ENCODE results near the gene RELCH. TPM values are rescaled to one million over a fixed set of nuclear protein-coding genes. Genes with fewer than 3 reads are reported as not detected.

RELCH gene
- total and polyA plus RNA-seq, 4 donors: 11.6 to 69.2 (median 22.3) TPM

DNA sequence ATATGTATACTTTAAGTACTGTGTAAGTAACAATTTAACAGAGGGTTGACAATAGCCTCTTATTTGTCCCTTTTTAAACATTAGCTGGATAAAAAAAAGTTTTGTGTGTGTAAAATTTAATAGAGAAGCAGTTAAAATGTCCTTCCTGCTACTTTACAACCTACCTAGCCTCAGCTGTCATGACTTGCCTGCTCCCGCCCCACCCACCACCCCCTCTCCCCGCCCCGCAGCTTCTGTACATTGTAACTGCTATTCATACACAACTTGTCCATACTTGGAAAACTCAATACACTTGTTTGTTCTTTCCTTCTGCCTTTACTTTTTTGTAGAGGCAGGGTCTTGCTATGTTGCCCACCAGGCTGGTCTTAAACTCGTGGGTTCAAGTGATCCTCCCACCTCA lies 19.5 kb downstream of the RELCH start:
- peaks cover 0 to 5% (median 0%) of the 10 kb centered on the region in 5 donors for H3K4me1 ChIP-seq (ENCODE audit: control insufficient read depth in 5 of 5, insufficient read depth in 5 of 5, low read length in 5 of 5)
- no peak for ATAC-seq (ENCODE audit: insufficient read depth, low FRiP score)

GRCh38 chr18:62209046-62209445 lies 22.0 kb downstream of the RELCH start:
- no peak for DNase-seq
- H3K4me3 ChIP-seq: no peak overlapping the region
- no peak overlapping the region for H3K9ac ChIP-seq (ENCODE audit: insufficient read depth in 1 of 2, low read length in 2 of 2)
- no peaks in the 10 kb centered on the region for H3K9me3 ChIP-seq (ENCODE audit: control insufficient read depth in 4 of 4, insufficient read depth in 3 of 4, low read length in 3 of 4)
- ATAC-seq (ENCODE audit: insufficient read depth, low FRiP score): no peak
- no peak overlapping the region for H3K27ac ChIP-seq (ENCODE audit: low read depth in 1 of 2, low read length in 1 of 2)
- peaks cover 0 to 5% (median 0%) of the 10 kb centered on the region in 5 donors for H3K4me1 ChIP-seq (ENCODE audit: control insufficient read depth in 5 of 5, insufficient read depth in 5 of 5, low read length in 5 of 5)
- no peaks in the 10 kb centered on the region for H3K27me3 ChIP-seq (ENCODE audit: control insufficient read depth in 3 of 3, insufficient read depth in 3 of 3, low read length in 2 of 3)
- TF ChIP-seq CTCF (IDR thresholded peaks at IDR 0.05; ENCODE audit: control extremely low read depth, extremely low read depth): no peak
- peaks cover 4 to 6% (median 6%) of the 10 kb centered on the region in 4 donors for H3K36me3 ChIP-seq (ENCODE audit: control insufficient read depth in 4 of 4, insufficient read depth in 4 of 4, low read length in 4 of 4)

More for the DNA sequence above, 19.5 kb downstream of the RELCH start:
- 99% methylated on average over 4 of the region's 4 CpGs for WGBS, 2 donors
- DNase-seq: no peak
- Histone ChIP-seq H3K9ac (ENCODE audit: insufficient read depth in 1 of 2, low read length in 2 of 2) (no peak overlapping the region), H3K9me3 (ENCODE audit: control insufficient read depth in 4 of 4, insufficient read depth in 3 of 4, low read length in 3 of 4) (no peaks in the 10 kb centered on the region), H3K27ac (ENCODE audit: low read depth in 1 of 2, low read length in 1 of 2) (no peak overlapping the region), H3K4me3 (no peak overlapping the region), H3K27me3 (ENCODE audit: control insufficient read depth in 3 of 3, insufficient read depth in 3 of 3, low read length in 2 of 3) (no peaks in the 10 kb centered on the region), H3K36me3 (ENCODE audit: control insufficient read depth in 4 of 4, insufficient read depth in 4 of 4, low read length in 4 of 4) (no peaks in the 10 kb centered on the region)
- TF ChIP-seq CTCF (IDR thresholded peaks at IDR 0.05; ENCODE audit: control extremely low read depth, extremely low read depth): no peak

DNA sequence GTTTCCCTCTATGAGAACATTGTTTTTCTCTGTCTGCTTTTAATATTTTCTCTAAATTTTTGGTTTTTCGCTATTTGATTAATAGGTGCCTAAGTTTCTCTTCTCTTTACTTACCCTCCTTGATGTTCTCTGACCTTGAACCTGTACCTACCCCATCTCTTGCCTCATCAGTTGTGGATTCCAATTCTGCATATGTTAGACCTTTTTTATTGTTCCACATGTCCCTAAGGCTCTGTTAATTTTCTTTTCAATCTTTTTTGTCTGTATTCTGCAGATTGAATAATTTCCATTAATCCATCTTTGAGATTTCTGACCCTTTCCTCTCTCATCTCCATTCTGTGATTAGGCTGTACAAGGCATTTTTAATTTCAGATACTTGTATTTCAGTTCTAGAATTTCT lies 23.1 kb downstream of the RELCH start:
- H3K4me1 ChIP-seq (ENCODE audit: control insufficient read depth in 5 of 5, insufficient read depth in 5 of 5, low read length in 5 of 5): peaks cover 0 to 5% (median 0%) of the 10 kb centered on the region in 5 donors
- no peaks in the 10 kb centered on the region for H3K9me3 ChIP-seq (ENCODE audit: control insufficient read depth in 4 of 4, insufficient read depth in 3 of 4, low read length in 3 of 4)
- no peak for DNase-seq
- H3K36me3 ChIP-seq (ENCODE audit: control insufficient read depth in 4 of 4, insufficient read depth in 4 of 4, low read length in 4 of 4): peaks cover 6 to 9% (median 6%) of the 10 kb centered on the region in 4 donors
- no peak for TF ChIP-seq CTCF (IDR thresholded peaks at IDR 0.05; ENCODE audit: control extremely low read depth, extremely low read depth)
- ATAC-seq (ENCODE audit: insufficient read depth, low FRiP score): no peak
- H3K27me3 ChIP-seq (ENCODE audit: control insufficient read depth in 3 of 3, insufficient read depth in 3 of 3, low read length in 2 of 3): no peaks in the 10 kb centered on the region
- H3K9ac ChIP-seq (ENCODE audit: insufficient read depth in 1 of 2, low read length in 2 of 2): no peak overlapping the region
- 100% methylated on average over 1 of the region's 1 CpG for WGBS, 2 donors
- no peak overlapping the region for H3K4me3 ChIP-seq
- no peak overlapping the region for H3K27ac ChIP-seq (ENCODE audit: low read depth in 1 of 2, low read length in 1 of 2)

- Histone ChIP-seq H3K27me3 (ENCODE audit: control insufficient read depth in 3 of 3, insufficient read depth in 3 of 3, low read length in 2 of 3) (no peaks in the 10 kb centered on the region), H3K36me3 (ENCODE audit: control insufficient read depth in 4 of 4, insufficient read depth in 4 of 4, low read length in 4 of 4) (peaks cover 6 to 9% (median 6%) of the 10 kb centered on the region in 4 donors), H3K27ac (ENCODE audit: low read depth in 1 of 2, low read length in 1 of 2) (no peak overlapping the region), H3K4me3 (no peak overlapping the region), H3K9me3 (ENCODE audit: control insufficient read depth in 4 of 4, insufficient read depth in 3 of 4, low read length in 3 of 4) (no peaks in the 10 kb centered on the region), H3K9ac (ENCODE audit: insufficient read depth in 1 of 2, low read length in 2 of 2) (no peak overlapping the region), H3K4me1 (ENCODE audit: control insufficient read depth in 5 of 5, insufficient read depth in 5 of 5, low read length in 5 of 5) (peaks cover 0 to 2% (median 0%) of the 10 kb centered on the region in 5 donors)
- no peak for TF ChIP-seq CTCF (IDR thresholded peaks at IDR 0.05; ENCODE audit: control extremely low read depth, extremely low read depth)
- DNase-seq: no peak
- no peak for ATAC-seq (ENCODE audit: insufficient read depth, low FRiP score)
Observed at GRCh38 chr18:62211325-62211828, 24.3 kb downstream of the RELCH start.
